Stimulated activated CD8-positive, alpha-beta memory T cell treated with anti-CD3 and anti-CD28 coated beads, Interleukin-12 subunit alpha, Interleukin-12 subunit beta, amount 100 ng/mL, for 4 hours (primary cell): ENCODE measurements around the gene NOD2.
A peak's percentile ranks its signal among the peaks of the same experiment; 100 is the strongest.

Experiments
- DNase-seq: peaks from one replicate; pipeline ENCODE4 v3.0.0-alpha.2; 2020; ENCODE audit warnings: low read depth

NOD2 gene

GRCh38 chr16:50670476-50670875, 22.9 kb upstream of the NOD2 start:
- DNase-seq: no peak

DNA sequence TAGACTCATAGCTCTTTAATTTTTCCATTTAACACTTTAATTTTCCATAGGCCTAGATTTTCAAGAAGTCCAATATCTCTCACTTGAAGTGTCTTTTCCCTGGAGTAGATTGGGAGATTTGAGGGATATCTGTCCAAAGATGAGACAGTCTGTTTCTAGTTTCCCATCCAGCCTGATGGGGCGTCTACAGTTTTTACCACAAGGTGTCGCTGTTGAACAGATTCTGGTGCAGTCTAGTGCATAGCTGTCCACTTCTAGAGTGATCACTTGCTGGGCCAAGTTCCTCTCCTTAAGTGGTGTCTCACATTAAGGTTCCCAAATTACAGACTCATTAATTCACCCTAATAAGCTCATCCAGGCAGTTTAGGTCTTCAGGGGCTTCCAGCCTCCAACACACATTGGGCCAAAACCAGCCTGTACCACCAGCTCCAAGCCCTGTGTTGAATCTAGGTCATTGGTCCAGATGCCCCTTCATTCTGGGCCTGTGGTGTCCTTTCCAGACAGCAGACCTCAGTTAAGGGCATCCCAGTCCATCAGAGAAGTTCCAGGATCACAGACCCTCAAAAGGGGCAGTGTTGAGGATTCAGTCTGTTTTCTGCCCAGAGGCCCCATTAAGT, 21.7 kb upstream of the NOD2 start:
- DNase-seq: no peak

DNA sequence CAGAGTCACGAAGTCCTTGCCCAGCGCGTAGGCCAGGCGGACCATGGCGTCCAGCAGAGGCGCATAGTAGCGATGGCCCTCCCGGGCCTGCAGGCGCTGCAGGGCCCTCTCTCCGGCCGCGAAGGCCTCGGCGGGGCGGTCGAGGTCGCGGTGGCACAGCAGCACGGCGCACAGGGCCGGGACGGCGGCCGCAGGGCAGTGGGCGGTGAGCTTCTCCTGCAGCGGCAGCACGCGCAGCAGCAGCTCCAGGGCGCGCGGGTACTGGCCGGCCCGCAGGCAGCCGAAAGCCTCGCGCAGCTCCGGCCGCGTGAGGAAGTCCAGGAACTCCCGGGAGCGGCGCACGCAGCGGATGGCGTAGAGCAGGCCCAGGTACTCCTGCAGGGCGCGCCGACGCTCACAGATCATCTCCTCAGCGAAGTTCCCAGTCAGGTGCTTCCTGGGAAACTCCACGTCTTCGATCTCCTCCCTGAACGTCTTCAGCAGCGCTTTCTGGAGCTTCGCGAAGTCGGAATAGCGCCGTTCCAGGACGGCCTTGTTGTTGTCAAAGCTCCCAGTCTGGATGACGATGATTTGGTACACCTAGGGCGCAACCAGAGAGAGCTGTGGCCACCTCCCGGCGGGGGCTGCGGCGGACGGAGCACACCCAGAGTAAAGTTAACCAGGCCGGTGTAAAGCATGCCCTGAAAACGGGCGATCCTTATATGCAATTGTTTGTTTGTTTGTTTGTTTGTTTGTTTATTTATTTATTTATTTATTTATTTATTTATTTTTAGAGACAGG, 19.7 kb upstream of the NOD2 start:
- DNase-seq: no peak

DNA sequence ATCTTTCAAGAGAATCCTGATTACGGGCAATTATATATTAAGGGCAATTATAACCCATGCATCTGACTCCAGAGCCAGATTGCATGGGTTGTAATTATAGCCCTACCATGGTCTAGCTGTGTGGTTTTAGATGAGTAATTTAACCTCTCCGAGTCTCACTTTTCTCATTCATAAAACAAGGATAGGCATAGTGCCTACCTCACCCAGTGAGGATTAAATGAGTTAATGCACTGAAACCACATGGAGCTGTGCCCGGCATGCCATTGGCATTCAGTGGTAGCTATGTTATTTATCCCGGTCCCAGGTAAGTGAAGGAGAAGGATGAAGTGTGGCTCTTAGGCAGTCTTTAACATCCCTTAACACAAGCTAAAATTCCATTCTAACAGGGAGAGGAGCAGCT, 18.6 kb upstream of the NOD2 start:
- DNase-seq: no peak

GRCh38 chr16:50675686-50676610, 17.5 kb upstream of the NOD2 start:
- DNase-seq: no peak

- DNase-seq: no peak
These were observed 16.7 kb upstream of the NOD2 start for GRCh38 chr16:50676684-50677225.

GRCh38 chr16:50677351-50677750, 16.1 kb upstream of the NOD2 start:
- no peak for DNase-seq

DNA sequence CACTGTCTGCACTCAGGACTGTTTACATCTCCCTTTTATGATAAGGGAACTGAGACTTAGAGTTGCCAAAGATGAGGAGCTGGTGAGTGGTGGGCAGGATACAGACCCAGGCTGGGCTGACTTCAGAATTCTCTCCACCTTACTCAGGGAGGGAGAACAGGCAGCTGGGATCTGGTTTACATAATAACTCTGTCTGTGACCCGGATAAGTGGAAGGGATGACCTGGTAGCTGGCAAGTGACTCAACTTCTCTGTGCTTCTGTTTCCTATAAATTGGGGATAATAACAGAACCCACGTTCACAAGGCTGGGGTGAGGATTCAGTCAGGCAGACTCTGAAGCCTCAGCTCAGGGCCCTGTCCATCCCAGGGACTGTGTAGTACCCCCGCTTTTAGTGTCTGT, 14.9 kb upstream of the NOD2 start:
- DNase-seq: no peak

GRCh38 chr16:50679266-50679665, 14.1 kb upstream of the NOD2 start:
- DNase-seq: no peak

- no peak for DNase-seq
These were observed 13.5 kb upstream of the NOD2 start for GRCh38 chr16:50679676-50680555.

DNA sequence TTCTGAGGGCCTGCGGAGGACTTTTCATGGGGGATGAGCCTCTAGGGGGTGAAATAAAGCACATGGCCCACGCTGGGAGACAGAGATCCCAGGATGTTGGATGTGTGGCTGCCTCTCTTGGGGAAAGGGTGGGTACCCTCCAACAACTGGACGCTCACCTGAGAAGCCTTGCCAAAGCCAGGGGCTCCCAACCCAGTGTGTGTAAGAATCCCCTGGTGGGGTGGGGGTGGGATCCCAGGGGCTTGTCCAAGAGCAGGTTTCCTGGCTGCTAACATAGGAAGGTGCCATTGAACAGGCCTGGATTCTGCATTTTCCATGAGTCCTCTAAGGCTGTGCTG, 12.9 kb upstream of the NOD2 start:
- no peak for DNase-seq

- DNase-seq: peak; percentile 42
These were observed 12.2 kb upstream of the NOD2 start, which contains the start of gene SNX20 for GRCh38 chr16:50681021-50681885. Gene SNX20 (minus strand): TSS chr16:50681312. CDS start chr16:50677526, 3,786 bp downstream.

GRCh38 chr16:50683689-50684374, 9.6 kb upstream of the NOD2 start:
- peak; percentile 35 for DNase-seq

GRCh38 chr16:50684823-50685461, 8.5 kb upstream of the NOD2 start:
- DNase-seq: no peak

GRCh38 chr16:50685462-50686063, 7.8 kb upstream of the NOD2 start:
- DNase-seq: no peak

DNA sequence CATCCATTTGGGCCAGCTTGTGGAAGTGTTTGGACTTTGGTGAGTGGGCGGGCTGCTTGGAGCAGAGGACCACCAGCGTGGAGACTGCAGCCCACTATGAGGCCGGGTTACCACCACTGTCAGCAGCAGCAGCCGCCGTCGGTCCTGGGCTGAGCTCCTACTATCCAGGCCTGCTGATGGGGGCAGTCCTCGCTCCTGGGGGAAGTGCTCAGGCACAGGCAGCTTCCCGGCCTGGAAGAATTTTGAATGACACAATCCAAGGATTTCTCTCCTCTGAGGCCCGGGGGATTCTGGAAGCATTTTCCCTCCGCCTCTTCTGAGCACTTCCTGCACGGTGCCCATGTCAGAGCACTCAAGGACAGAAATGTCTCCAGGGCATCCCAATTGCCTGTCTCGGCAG, 5.3 kb upstream of the NOD2 start:
- no peak for DNase-seq

- DNase-seq: no peak
These were observed 4.5 kb upstream of the NOD2 start for GRCh38 chr16:50688867-50689266.

DNA sequence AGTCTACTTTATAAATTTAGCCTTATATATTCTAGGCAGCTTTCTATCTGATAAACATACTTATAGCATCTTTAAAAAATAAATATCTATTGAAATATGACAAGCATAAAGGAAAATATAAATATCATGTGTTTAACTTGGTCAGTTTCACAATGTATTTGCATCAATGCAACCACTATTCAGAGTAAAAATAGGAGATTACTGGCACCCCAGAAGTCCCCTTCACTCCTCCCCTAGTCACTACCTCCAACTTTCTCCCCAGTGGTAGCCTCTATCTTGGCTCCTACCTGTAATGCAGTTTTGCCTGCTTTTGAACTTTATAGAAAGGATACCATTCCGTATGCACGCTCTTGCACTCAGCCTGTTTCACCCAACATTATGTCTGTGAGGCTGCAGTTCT, 3.2 kb upstream of the NOD2 start:
- DNase-seq: no peak

DNA sequence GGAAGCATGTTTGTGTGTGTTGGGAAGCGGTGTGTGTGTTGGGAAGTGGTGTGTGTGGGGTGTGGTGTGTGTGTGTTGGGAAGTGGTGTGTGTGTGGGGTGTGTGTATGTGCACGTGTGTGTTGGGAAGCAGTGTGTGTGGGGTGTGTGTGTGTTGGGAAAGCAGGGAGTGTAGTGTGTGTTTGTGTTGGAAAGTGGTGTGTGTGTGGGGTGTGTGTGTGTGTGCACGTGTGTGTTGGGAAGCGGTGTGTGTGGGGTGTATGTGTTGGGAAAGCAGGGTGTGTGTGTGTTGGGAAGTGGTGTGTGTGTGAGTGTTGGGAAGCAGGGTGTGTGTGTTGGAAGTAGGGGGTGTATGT, 785 bp upstream of the NOD2 start:
- DNase-seq: no peak
